Ecto neural progenitor cell (in vitro differentiated cells): ENCODE measurements around the gene ACOT7.

ENCODE experiments used
- DNase-seq: peaks from one replicate; pipeline ENCODE4 v3.0.0-alpha.2; 2018; ENCODE audit warnings: low spot score

The ACOT7 gene

GRCh38 chr1:6343506-6344405, 49.8 kb downstream of the ACOT7 start:
- DNase-seq, result peak; percentile 89

- no peak for DNase-seq
Observed at GRCh38 chr1:6342056-6342455, 51.5 kb downstream of the ACOT7 start.

- peak; percentile 78 for DNase-seq
Observed at GRCh38 chr1:6338695-6339094, 54.9 kb downstream of the ACOT7 start.

- no peak for DNase-seq
Observed at GRCh38 chr1:6336776-6337622, 56.6 kb downstream of the ACOT7 start.

GRCh38 chr1:6334261-6334993, 59.1 kb downstream of the ACOT7 start:
- DNase-seq, result no peak

- DNase-seq, result no peak
Observed at GRCh38 chr1:6332821-6333220, 60.7 kb downstream of the ACOT7 start.

- no peak for DNase-seq
Observed at GRCh38 chr1:6331543-6332273, 61.9 kb downstream of the ACOT7 start.

GRCh38 chr1:6330410-6330911, 63.1 kb downstream of the ACOT7 start:
- no peak for DNase-seq

- DNase-seq, result no peak
Observed at GRCh38 chr1:6329851-6330250, 63.7 kb downstream of the ACOT7 start.

- no peak for DNase-seq
Observed at GRCh38 chr1:6329396-6329795, 64.2 kb downstream of the ACOT7 start.

GRCh38 chr1:6328696-6329095, 64.9 kb downstream of the ACOT7 start:
- DNase-seq, result no peak

- no peak for DNase-seq
Observed at GRCh38 chr1:6328091-6328490, 65.5 kb downstream of the ACOT7 start.

- DNase-seq, result no peak
Observed at GRCh38 chr1:6325482-6325881, 68.1 kb downstream of the ACOT7 start.

- no peak for DNase-seq
Observed at GRCh38 chr1:6322161-6322560, 71.4 kb downstream of the ACOT7 start.

GRCh38 chr1:6321205-6321604, 72.4 kb downstream of the ACOT7 start:
- no peak for DNase-seq

- no peak for DNase-seq
Observed at GRCh38 chr1:6317098-6317760, 76.3 kb downstream of the ACOT7 start.

- DNase-seq, result no peak
Observed at GRCh38 chr1:6316240-6317097, 77.1 kb downstream of the ACOT7 start.

GRCh38 chr1:6314503-6314902, 79.1 kb downstream of the ACOT7 start:
- DNase-seq, result no peak

- DNase-seq, result no peak
Observed at GRCh38 chr1:6313393-6314200, 80.0 kb downstream of the ACOT7 start.
